GM18909 (cell line): ENCODE results near the gene NTN3.

Experiments used
- ATAC-seq: cut with Tn5 transposase; IDR thresholded peaks from one replicate; pipeline ENCODE4 v1.9.1; 2021; ENCODE audit warnings: mild to moderate bottlenecking; ENCODE audit not compliant: unreplicated experiment, poor library complexity

Gene NTN3

GRCh38 chr16:2511996-2512734, 41.1 kb downstream of the NTN3 start:
- no peak for ATAC-seq

GRCh38 chr16:2512735-2513404, 41.8 kb downstream of the NTN3 start:
- no peak for ATAC-seq

GRCh38 chr16:2513405-2514332, 42.6 kb downstream of the NTN3 start, which contains the start of gene ATP6V0C:
Gene ATP6V0C (plus strand): TSS chr16:2513952. CDS start chr16:2514104, 152 bp downstream.
- ATAC-seq = peak; percentile 76

GRCh38 chr16:2514333-2515179, 43.5 kb downstream of the NTN3 start:
- ATAC-seq = no peak

- no peak for ATAC-seq
Observed at GRCh38 chr16:2515180-2515851, 44.2 kb downstream of the NTN3 start.

GRCh38 chr16:2516391-2517240, 45.5 kb downstream of the NTN3 start:
- no peak for ATAC-seq

GRCh38 chr16:2517954-2518605, 47.0 kb downstream of the NTN3 start:
- ATAC-seq = no peak

GRCh38 chr16:2518823-2519710, 48.0 kb downstream of the NTN3 start:
- ATAC-seq = no peak

GRCh38 chr16:2519711-2520080, 48.6 kb downstream of the NTN3 start:
- ATAC-seq = no peak

GRCh38 chr16:2520097-2520783, 49.1 kb downstream of the NTN3 start, which contains the start of gene AMDHD2:
Gene AMDHD2 (plus strand): TSS chr16:2520371. CDS start chr16:2520459, 88 bp downstream.
- ATAC-seq = peak; percentile 43

- peak; percentile 27 for ATAC-seq
Observed at GRCh38 chr16:2520784-2521531, 49.9 kb downstream of the NTN3 start.
